ENCODE measurements around the gene ALDH16A1.

- no peak for TF ChIP-seq POLR2A (IDR thresholded peaks at IDR 0.05; ENCODE audit: low read depth, low read length)
- TF ChIP-seq SPI1 (IDR thresholded peaks at IDR 0.05; ENCODE audit: low read depth, low read length): no peak
- TF ChIP-seq PAX5 (IDR thresholded peaks at IDR 0.05; ENCODE audit: insufficient read depth, low read length, severe bottlenecking): no peak
- no peak for TF ChIP-seq POLR2AphosphoS5 (IDR thresholded peaks at IDR 0.05; ENCODE audit: low read depth, low read length)
- TF ChIP-seq TAF1 (IDR thresholded peaks at IDR 0.05; ENCODE audit: low read depth, low read length): no peak
- TF ChIP-seq POU2F2 (IDR thresholded peaks at IDR 0.05; ENCODE audit: low read depth, low read length): no peak
These were observed 29.1 kb upstream of the ALDH16A1 start for GRCh38 chr19:49423985-49424303.
